Endothelial cell (in vitro differentiated cells): ENCODE measurements around the gene TNIK. TPM values are rescaled to one million over a fixed set of nuclear protein-coding genes. Genes with fewer than 3 reads are reported as not detected.

ENCODE experiments used
- DNase-seq: peaks from one replicate; pipeline ENCODE4 v3.0.0; 2021; ENCODE audit warnings: low spot score
- H3K27ac Mint-ChIP-seq: one replicate; pipeline ENCODE4 v1.8.0; 2021; ENCODE audit warnings: mixed read lengths, inconsistent platforms; ENCODE audit not compliant: unreplicated experiment
- H3K27me3 Mint-ChIP-seq: one replicate; pipeline ENCODE4 v1.8.0; 2021; ENCODE audit warnings: mild to moderate bottlenecking, moderate library complexity, mixed read lengths, inconsistent platforms; ENCODE audit not compliant: unreplicated experiment
- H3K36me3 Mint-ChIP-seq: one replicate; pipeline ENCODE4 v1.8.0; 2021; ENCODE audit warnings: mild to moderate bottlenecking, low read depth, mixed read lengths, inconsistent platforms; ENCODE audit not compliant: unreplicated experiment
- H3K4me1 Mint-ChIP-seq: one replicate; pipeline ENCODE4 v1.8.0; 2021; ENCODE audit warnings: mild to moderate bottlenecking, mixed read lengths, inconsistent platforms; ENCODE audit not compliant: unreplicated experiment
- H3K4me3 Mint-ChIP-seq: one replicate; pipeline ENCODE4 v1.8.0; 2021; ENCODE audit warnings: mild to moderate bottlenecking, mixed read lengths, inconsistent platforms; ENCODE audit not compliant: unreplicated experiment
- H3K9me3 Mint-ChIP-seq: one replicate; pipeline ENCODE4 v1.8.0; 2021; ENCODE audit warnings: mixed read lengths, inconsistent platforms; ENCODE audit not compliant: unreplicated experiment
- total RNA-seq: library from RNA; stranded (reverse); fragmentation: NEBNext Ultra II Directional; extraction: Animal tissue kit (Norgen Biotek cat#: 25700); gene quantifications from one replicate; pipeline ENCODE4 v1.2.1, GENCODE V29; 2021; ENCODE audit not compliant: unreplicated experiment
- TF ChIP-seq, protein P1 (sequence below): fragments of 200-600 bp; sonication (generic); IDR thresholded peaks from one replicate; pipeline ENCODE4 v1.5.0; 2021; ENCODE audit warnings: antibody characterized with exemption; ENCODE audit not compliant: unreplicated experiment

Gene TNIK
- total RNA-seq, 1 donor from 2014 or later, result 67.0 TPM

GRCh38 chr3:171366043-171366442 lies 94.2 kb downstream of the TNIK start:
- Mint-ChIP-seq H3K36me3 (no peaks in the 10 kb centered on the region), H3K9me3 (no peaks in the 10 kb centered on the region), H3K4me3 (no peak overlapping the region), H3K27ac (no peak overlapping the region), H3K27me3 (no peaks in the 10 kb centered on the region), H3K4me1 (peaks cover 20% of the 10 kb centered on the region)
- TF ChIP-seq, protein P1, sequence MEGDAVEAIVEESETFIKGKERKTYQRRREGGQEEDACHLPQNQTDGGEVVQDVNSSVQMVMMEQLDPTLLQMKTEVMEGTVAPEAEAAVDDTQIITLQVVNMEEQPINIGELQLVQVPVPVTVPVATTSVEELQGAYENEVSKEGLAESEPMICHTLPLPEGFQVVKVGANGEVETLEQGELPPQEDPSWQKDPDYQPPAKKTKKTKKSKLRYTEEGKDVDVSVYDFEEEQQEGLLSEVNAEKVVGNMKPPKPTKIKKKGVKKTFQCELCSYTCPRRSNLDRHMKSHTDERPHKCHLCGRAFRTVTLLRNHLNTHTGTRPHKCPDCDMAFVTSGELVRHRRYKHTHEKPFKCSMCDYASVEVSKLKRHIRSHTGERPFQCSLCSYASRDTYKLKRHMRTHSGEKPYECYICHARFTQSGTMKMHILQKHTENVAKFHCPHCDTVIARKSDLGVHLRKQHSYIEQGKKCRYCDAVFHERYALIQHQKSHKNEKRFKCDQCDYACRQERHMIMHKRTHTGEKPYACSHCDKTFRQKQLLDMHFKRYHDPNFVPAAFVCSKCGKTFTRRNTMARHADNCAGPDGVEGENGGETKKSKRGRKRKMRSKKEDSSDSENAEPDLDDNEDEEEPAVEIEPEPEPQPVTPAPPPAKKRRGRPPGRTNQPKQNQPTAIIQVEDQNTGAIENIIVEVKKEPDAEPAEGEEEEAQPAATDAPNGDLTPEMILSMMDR, result no peak
- no peak for DNase-seq

GRCh38 chr3:171365489-171365888 lies 94.7 kb downstream of the TNIK start:
- Mint-ChIP-seq H3K27me3 (no peaks in the 10 kb centered on the region), H3K36me3 (no peaks in the 10 kb centered on the region), H3K27ac (no peak overlapping the region), H3K4me3 (no peak overlapping the region), H3K9me3 (no peaks in the 10 kb centered on the region), H3K4me1 (peaks cover 19% of the 10 kb centered on the region)
- TF ChIP-seq, protein P1, result no peak
- DNase-seq, result no peak

- no peak for DNase-seq
- Mint-ChIP-seq H3K4me1 (peaks cover 16% of the 10 kb centered on the region), H3K27me3 (no peaks in the 10 kb centered on the region), H3K4me3 (no peak overlapping the region), H3K36me3 (no peaks in the 10 kb centered on the region), H3K27ac (no peak overlapping the region), H3K9me3 (no peaks in the 10 kb centered on the region)
- TF ChIP-seq, protein P1, result no peak
These were observed 95.7 kb downstream of the TNIK start for GRCh38 chr3:171364500-171364899.

GRCh38 chr3:171363202-171363601 lies 97.0 kb downstream of the TNIK start:
- H3K27ac Mint-ChIP-seq, result peak overlapping the region; percentile 25
- H3K4me3 Mint-ChIP-seq, result no peak overlapping the region

DNA sequence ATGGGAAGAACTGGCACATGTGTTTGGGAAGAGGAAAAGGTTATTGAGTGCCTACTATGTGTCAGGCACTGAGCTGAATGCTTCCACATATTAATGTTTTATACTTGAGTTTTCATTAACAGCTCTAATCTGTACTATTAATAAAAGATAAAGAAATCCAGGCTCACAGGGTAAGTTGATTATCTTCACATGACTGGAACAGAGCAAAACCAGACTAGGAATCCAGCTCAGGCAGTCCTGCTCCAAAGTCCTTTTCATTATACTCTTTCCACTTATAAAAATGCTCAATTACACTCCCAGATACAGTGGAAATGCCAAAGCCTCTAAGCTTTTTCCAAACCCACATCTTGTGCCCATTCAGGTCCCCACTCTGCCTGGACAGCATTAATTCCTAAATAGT lies 97.6 kb downstream of the TNIK start:
- TF ChIP-seq, protein P1, result no peak
- no peak overlapping the region for H3K27ac Mint-ChIP-seq
- H3K4me3 Mint-ChIP-seq, result no peak overlapping the region
- peaks cover 4% of the 10 kb centered on the region for H3K27me3 Mint-ChIP-seq
- H3K9me3 Mint-ChIP-seq, result no peaks in the 10 kb centered on the region
- peaks cover 6% of the 10 kb centered on the region for H3K36me3 Mint-ChIP-seq
- H3K4me1 Mint-ChIP-seq, result peaks cover 29% of the 10 kb centered on the region
- DNase-seq, result no peak

More at GRCh38 chr3:171363202-171363601, 97.0 kb downstream of the TNIK start:
- Mint-ChIP-seq H3K27me3 (no peaks in the 10 kb centered on the region), H3K9me3 (no peaks in the 10 kb centered on the region), H3K4me1 (peaks cover 23% of the 10 kb centered on the region), H3K36me3 (peaks cover 6% of the 10 kb centered on the region)
- TF ChIP-seq, protein P1, result no peak
- no peak for DNase-seq
